ENCODE data around the gene LAMA3.

The LAMA3 gene

GRCh38 chr18:23884681-23885375 lies 195.6 kb downstream of the LAMA3 start:
- DNase-seq (ENCODE audit: low spot score) = no peak
- TF ChIP-seq CTCF (IDR thresholded peaks at IDR 0.05; ENCODE audit: extremely low read depth, missing control alignments) = no peak

GRCh38 chr18:23885750-23886149 lies 196.5 kb downstream of the LAMA3 start:
- TF ChIP-seq CTCF (IDR thresholded peaks at IDR 0.05; ENCODE audit: extremely low read depth, missing control alignments) = no peak
- peak; percentile 18 for DNase-seq (ENCODE audit: low spot score)

GRCh38 chr18:23887035-23887434 lies 197.8 kb downstream of the LAMA3 start:
- no peak for TF ChIP-seq CTCF (IDR thresholded peaks at IDR 0.05; ENCODE audit: extremely low read depth, missing control alignments)
- DNase-seq (ENCODE audit: low spot score) = no peak

GRCh38 chr18:23887493-23887892 lies 198.2 kb downstream of the LAMA3 start:
- DNase-seq (ENCODE audit: low spot score) = no peak
- TF ChIP-seq CTCF (IDR thresholded peaks at IDR 0.05; ENCODE audit: extremely low read depth, missing control alignments) = no peak

GRCh38 chr18:23888881-23889280 lies 199.6 kb downstream of the LAMA3 start:
- TF ChIP-seq CTCF (IDR thresholded peaks at IDR 0.05; ENCODE audit: extremely low read depth, missing control alignments) = no peak
- no peak for DNase-seq (ENCODE audit: low spot score)

GRCh38 chr18:23889907-23890306 lies 200.7 kb downstream of the LAMA3 start:
- DNase-seq (ENCODE audit: low spot score) = no peak
- TF ChIP-seq CTCF (IDR thresholded peaks at IDR 0.05; ENCODE audit: extremely low read depth, missing control alignments) = no peak

GRCh38 chr18:23890589-23890988 lies 201.3 kb downstream of the LAMA3 start:
- no peak for TF ChIP-seq CTCF (IDR thresholded peaks at IDR 0.05; ENCODE audit: extremely low read depth, missing control alignments)

More at GRCh38 chr18:23890589-23890988, 201.3 kb downstream of the LAMA3 start:
- no peak for DNase-seq (ENCODE audit: low spot score)
